ENCODE measurements around the gene DTNA.

The DTNA gene

DNA sequence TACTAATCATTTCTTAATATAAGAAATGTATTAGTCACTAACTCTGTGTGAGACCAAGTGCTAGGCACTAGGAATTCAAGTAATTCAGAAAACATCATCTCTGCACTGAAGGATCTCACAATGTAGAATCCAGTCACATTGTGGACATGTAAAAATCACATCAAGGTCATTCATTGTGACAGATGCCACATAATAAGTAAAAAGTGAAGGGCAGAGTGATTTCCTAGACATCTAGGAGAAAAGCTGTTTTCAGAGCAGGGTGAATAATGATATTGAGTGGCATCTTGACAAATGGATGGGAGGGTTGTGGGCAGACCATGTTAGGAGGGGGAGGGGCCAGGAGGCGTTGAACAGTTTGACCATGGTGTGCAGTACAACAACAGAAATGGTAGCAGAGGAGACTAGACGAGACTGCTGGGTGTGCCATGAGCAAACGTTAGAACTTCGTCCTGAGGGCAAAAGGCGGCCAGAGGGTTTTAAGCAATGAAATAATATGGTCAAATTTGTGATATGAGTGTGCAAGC is 93.8 kb downstream of the DTNA start:
- no peaks in the 10 kb centered on the region for H3F3A ChIP-seq (ENCODE audit: control insufficient read depth, insufficient read depth)
- no peak overlapping the region for H3K27ac ChIP-seq (ENCODE audit: low read depth, low read length)
- no peaks in the 10 kb centered on the region for H4K20me1 ChIP-seq (ENCODE audit: control insufficient read depth, insufficient read depth, low read depth, low read length)
- H3K79me2 ChIP-seq (ENCODE audit: control insufficient read depth, low read length): no peaks in the 10 kb centered on the region
- H3K4me1 ChIP-seq (ENCODE audit: control insufficient read depth, low read length): no peaks in the 10 kb centered on the region
- no peak overlapping the region for H3K4me3 ChIP-seq (ENCODE audit: low read length)
- TF ChIP-seq, protein P1, sequence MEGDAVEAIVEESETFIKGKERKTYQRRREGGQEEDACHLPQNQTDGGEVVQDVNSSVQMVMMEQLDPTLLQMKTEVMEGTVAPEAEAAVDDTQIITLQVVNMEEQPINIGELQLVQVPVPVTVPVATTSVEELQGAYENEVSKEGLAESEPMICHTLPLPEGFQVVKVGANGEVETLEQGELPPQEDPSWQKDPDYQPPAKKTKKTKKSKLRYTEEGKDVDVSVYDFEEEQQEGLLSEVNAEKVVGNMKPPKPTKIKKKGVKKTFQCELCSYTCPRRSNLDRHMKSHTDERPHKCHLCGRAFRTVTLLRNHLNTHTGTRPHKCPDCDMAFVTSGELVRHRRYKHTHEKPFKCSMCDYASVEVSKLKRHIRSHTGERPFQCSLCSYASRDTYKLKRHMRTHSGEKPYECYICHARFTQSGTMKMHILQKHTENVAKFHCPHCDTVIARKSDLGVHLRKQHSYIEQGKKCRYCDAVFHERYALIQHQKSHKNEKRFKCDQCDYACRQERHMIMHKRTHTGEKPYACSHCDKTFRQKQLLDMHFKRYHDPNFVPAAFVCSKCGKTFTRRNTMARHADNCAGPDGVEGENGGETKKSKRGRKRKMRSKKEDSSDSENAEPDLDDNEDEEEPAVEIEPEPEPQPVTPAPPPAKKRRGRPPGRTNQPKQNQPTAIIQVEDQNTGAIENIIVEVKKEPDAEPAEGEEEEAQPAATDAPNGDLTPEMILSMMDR (IDR thresholded peaks at IDR 0.05; ENCODE audit: low read depth, low read length, poor library complexity, severe bottlenecking): no peak
- no peaks in the 10 kb centered on the region for H3K36me3 ChIP-seq (ENCODE audit: control insufficient read depth, low read length)
- H3K9me2 ChIP-seq (replicated peaks; ENCODE audit: control insufficient read depth, low read length): no peaks in the 10 kb centered on the region
- H3K4me2 ChIP-seq (ENCODE audit: low read length): no peak overlapping the region
- no peaks in the 10 kb centered on the region; the same call in none of the 2 replicates for H3K27me3 ChIP-seq (ENCODE audit: control insufficient read depth, low read length)
- no peaks in the 10 kb centered on the region for H3K9me3 ChIP-seq (ENCODE audit: control insufficient read depth, insufficient read depth, low read length)

DNA sequence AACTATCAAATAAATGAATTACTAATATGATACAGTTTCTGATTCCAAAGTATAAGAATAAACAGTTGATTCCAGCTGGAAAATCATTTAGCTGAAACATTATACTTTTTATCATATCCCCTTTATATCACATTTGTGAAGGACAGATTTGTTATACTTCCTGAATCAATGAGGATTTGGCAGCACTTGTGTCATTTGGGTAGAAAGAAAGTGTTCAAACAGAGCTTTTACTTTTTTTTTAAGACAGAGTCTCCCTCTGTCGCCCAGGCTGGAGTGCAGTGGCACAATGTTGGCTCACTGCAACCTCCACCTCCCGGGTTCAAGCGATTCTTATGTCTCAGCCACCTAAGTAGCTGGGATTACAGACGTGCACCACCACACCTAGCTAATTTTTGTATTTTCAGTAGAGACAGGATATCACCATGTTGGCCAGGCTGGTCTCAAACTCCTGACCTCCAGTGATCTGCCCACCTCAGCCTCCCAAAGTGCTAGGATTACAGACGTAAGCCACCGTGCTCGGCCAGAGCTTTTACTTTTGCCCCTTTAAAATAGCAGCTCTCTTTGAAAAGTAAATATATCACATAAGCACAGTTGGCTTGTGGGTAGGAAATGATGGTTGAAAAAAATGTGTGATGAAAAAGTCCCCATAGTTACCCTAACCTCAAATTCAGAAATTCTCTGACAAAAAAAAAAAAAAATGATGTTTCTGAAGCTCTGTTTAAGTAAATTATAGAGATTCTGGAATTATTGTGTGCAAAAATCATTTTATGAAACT is 95.2 kb downstream of the DTNA start:
- no peaks in the 10 kb centered on the region for H3F3A ChIP-seq (ENCODE audit: control insufficient read depth, insufficient read depth)
- no peak overlapping the region for H3K4me3 ChIP-seq (ENCODE audit: low read length)
- H3K27me3 ChIP-seq (ENCODE audit: control insufficient read depth, low read length): no peaks in the 10 kb centered on the region; the same call in none of the 2 replicates
- no peaks in the 10 kb centered on the region for H4K20me1 ChIP-seq (ENCODE audit: control insufficient read depth, insufficient read depth, low read depth, low read length)
- H3K9me3 ChIP-seq (ENCODE audit: control insufficient read depth, insufficient read depth, low read length): no peaks in the 10 kb centered on the region
- no peaks in the 10 kb centered on the region for H3K79me2 ChIP-seq (ENCODE audit: control insufficient read depth, low read length)
- no peak overlapping the region for H3K27ac ChIP-seq (ENCODE audit: low read depth, low read length)
- TF ChIP-seq EZH2phosphoT487 (IDR thresholded peaks at IDR 0.05; ENCODE audit: borderline replicate concordance, low read length): no peak
- TF ChIP-seq, protein P1 (IDR thresholded peaks at IDR 0.05; ENCODE audit: low read depth, low read length, poor library complexity, severe bottlenecking): no peak
- H3K4me2 ChIP-seq (ENCODE audit: low read length): no peak overlapping the region
- H3K36me3 ChIP-seq (ENCODE audit: control insufficient read depth, low read length): no peaks in the 10 kb centered on the region
- no peaks in the 10 kb centered on the region for H3K9me2 ChIP-seq (replicated peaks; ENCODE audit: control insufficient read depth, low read length)
- no peaks in the 10 kb centered on the region for H3K4me1 ChIP-seq (ENCODE audit: control insufficient read depth, low read length)

DNA sequence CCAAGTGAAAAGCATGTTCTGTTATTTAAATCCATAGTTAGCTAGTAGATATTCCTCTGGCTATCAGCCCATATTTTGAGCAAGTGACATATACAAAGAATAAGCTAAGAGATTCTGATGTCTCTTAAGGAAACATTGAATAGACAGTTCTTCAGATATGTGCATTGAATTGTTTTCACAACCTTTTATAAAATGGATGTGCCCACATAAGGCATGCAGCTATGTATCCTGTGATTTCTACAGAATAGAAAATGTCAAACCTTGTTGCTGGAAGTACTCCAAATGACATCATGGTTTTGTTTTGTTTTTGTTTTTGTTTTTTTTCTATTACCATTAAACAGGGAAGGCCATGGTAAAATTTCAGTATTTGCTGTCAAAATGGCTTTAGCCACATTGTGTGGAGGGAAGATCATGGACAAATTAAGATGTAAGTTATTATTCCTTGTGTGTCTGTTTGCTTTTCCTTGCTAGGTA is 95.8 kb downstream of the DTNA start:
- TF ChIP-seq, protein P1 (IDR thresholded peaks at IDR 0.05; ENCODE audit: low read depth, low read length, poor library complexity, severe bottlenecking): no peak
- no peak overlapping the region for H3K27ac ChIP-seq (ENCODE audit: low read depth, low read length)
- H3K79me2 ChIP-seq (ENCODE audit: control insufficient read depth, low read length): no peaks in the 10 kb centered on the region
- H3K9me3 ChIP-seq (ENCODE audit: control insufficient read depth, insufficient read depth, low read length): no peaks in the 10 kb centered on the region
- H3K4me2 ChIP-seq (ENCODE audit: low read length): no peak overlapping the region
- H3K4me1 ChIP-seq (ENCODE audit: control insufficient read depth, low read length): no peaks in the 10 kb centered on the region
- no peaks in the 10 kb centered on the region for H3F3A ChIP-seq (ENCODE audit: control insufficient read depth, insufficient read depth)
- no peaks in the 10 kb centered on the region for H3K36me3 ChIP-seq (ENCODE audit: control insufficient read depth, low read length)
- H3K4me3 ChIP-seq (ENCODE audit: low read length): no peak overlapping the region
- H3K9me2 ChIP-seq (replicated peaks; ENCODE audit: control insufficient read depth, low read length): no peaks in the 10 kb centered on the region
- H3K27me3 ChIP-seq (ENCODE audit: control insufficient read depth, low read length): no peaks in the 10 kb centered on the region; the same call in none of the 2 replicates
- no peaks in the 10 kb centered on the region for H4K20me1 ChIP-seq (ENCODE audit: control insufficient read depth, insufficient read depth, low read depth, low read length)

Data from DOHH2 (cell line).